Ascending aorta (tissue), 2 donors: Measurements from ENCODE around the gene SLC22A23. TPM values are rescaled to one million over a fixed set of nuclear protein-coding genes. Genes with fewer than 3 reads are reported as not detected.

Source experiments
- DNase-seq, 2 donors: peaks; one replicate each; pipeline ENCODE4 v3.0.0-alpha.2; 2019; ENCODE audit warnings: low spot score in 2 of 2
- H3K27ac ChIP-seq, 2 donors: fragments of 200-600 bp; sonication (generic); one replicate each; pipeline ENCODE4 v1.5.1; 2016 to 2017; ENCODE audit warnings: mild to moderate bottlenecking in 1 of 2
- H3K27me3 ChIP-seq: fragments of 200-600 bp; sonication (generic); one replicate; pipeline ENCODE4 v1.5.1; 2017
- H3K36me3 ChIP-seq, 2 donors: fragments of 200-600 bp; sonication (generic); one replicate each; pipeline ENCODE4 v1.5.1; 2016
- H3K4me1 ChIP-seq, 2 donors: fragments of 200-600 bp; sonication (generic); one replicate each; pipeline ENCODE4 v1.5.1; 2016 to 2017; ENCODE audit warnings: mild to moderate bottlenecking in 1 of 2
- H3K4me3 ChIP-seq, 2 donors: fragments of 200-600 bp; sonication (generic); one replicate each; pipeline ENCODE4 v1.5.1; 2016 to 2017; ENCODE audit warnings: mild to moderate bottlenecking in 1 of 2
- H3K9me3 ChIP-seq, 2 donors: fragments of 200-600 bp; sonication (generic); one replicate each; pipeline ENCODE4 v1.5.1; 2016
- intact Hi-C: fragments of 100-400 bp; cut with DNase I; formaldehyde crosslinking; loops from one replicate; pipeline ENCODE4 v1.15.1; 2023
- total RNA-seq: library from RNA; depleted of rRNA; stranded (reverse); fragments of >200 nt; gene quantifications from one replicate; pipeline ENCODE4 v1.1.0, GENCODE V29; 2016
- TF ChIP-seq, protein P1 (sequence below), 3 experiments: fragments of 200-600 bp in 2 of 3; fragments of 450-650 bp in 1 of 3; sonication (generic) in 2 of 3; IDR thresholded peaks; one replicate each; pipeline ENCODE4 v1.5.1; 2016 to 2019; ENCODE audit warnings: antibody characterized with exemption in 3 of 3, mild to moderate bottlenecking in 1 of 3, moderate library complexity in 1 of 3

The SLC22A23 gene
- total RNA-seq, 1 donor from 2014 or later: 42.0 TPM

DNA sequence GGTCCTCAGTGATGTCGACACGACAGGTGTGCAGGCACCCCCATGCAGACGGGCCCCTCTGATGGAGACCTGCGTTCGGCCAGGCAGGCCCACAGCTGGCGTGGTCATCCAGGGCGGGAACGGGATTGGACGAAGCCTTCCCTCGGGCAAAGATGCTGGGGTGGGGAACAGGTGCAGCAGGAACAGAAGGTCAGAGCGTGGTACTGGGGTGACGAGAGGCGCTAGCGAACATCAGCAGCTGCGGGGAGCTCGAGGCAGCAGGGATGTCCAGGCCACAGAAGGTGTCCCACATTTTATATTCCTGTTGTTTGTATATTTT lies 96.2 kb downstream of the SLC22A23 start:
- Histone ChIP-seq H3K36me3 (no peaks in the 10 kb centered on the region), H3K4me3 (no peak overlapping the region), H3K27me3 (no peaks in the 10 kb centered on the region), H3K9me3 (no peaks in the 10 kb centered on the region), H3K27ac (no peak overlapping the region), H3K4me1 (peaks cover 3 to 7% of the 10 kb centered on the region in 2 donors)
- no peak for DNase-seq
- intact Hi-C loops: no loop called here
- TF ChIP-seq, protein P1, sequence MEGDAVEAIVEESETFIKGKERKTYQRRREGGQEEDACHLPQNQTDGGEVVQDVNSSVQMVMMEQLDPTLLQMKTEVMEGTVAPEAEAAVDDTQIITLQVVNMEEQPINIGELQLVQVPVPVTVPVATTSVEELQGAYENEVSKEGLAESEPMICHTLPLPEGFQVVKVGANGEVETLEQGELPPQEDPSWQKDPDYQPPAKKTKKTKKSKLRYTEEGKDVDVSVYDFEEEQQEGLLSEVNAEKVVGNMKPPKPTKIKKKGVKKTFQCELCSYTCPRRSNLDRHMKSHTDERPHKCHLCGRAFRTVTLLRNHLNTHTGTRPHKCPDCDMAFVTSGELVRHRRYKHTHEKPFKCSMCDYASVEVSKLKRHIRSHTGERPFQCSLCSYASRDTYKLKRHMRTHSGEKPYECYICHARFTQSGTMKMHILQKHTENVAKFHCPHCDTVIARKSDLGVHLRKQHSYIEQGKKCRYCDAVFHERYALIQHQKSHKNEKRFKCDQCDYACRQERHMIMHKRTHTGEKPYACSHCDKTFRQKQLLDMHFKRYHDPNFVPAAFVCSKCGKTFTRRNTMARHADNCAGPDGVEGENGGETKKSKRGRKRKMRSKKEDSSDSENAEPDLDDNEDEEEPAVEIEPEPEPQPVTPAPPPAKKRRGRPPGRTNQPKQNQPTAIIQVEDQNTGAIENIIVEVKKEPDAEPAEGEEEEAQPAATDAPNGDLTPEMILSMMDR (IDR thresholded peaks at IDR 0.05): no peak

DNA sequence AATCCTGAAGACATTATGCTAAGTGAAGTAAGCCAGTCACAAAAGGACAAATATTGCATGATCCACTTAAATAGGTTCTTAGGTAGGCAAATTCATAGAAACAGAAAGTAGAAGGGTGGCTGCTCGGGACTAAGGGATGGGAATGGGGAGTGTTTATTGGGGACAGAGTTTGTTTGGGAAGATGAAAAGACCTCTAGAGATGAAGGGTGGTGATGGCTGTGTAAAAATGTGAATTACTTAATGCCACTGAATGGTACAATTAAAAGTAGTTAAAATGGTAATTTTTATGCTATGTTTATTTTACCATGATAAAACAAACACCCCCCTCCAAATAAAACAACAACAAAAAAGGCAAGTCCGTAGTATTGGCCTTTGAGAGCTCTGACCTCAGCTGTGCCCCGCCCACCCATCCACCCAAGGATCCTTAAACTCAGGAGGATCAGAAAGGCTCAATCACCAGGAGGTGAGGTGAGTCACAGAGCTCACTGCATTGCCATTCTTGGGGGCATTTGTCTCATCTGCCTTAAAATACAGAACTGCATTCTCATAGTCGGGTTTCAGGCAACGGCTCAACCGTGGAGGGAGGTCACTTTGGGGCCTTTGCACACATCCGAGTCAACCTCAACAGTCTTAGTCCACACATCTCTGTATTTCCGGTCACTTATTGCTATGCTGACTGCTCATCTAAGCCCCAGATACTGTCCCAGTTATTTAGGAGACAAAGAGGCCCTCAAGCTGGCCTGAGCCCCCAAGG lies 96.7 kb downstream of the SLC22A23 start:
- H3K4me1 ChIP-seq: peaks cover 3 to 7% of the 10 kb centered on the region in 2 donors
- intact Hi-C loops: loop anchor here (5.0 to 10.0 kb wide), 5 partner anchors 195 to 1905 kb away; partner anchors contain the start of genes FARS2 and LYRM4

DNA sequence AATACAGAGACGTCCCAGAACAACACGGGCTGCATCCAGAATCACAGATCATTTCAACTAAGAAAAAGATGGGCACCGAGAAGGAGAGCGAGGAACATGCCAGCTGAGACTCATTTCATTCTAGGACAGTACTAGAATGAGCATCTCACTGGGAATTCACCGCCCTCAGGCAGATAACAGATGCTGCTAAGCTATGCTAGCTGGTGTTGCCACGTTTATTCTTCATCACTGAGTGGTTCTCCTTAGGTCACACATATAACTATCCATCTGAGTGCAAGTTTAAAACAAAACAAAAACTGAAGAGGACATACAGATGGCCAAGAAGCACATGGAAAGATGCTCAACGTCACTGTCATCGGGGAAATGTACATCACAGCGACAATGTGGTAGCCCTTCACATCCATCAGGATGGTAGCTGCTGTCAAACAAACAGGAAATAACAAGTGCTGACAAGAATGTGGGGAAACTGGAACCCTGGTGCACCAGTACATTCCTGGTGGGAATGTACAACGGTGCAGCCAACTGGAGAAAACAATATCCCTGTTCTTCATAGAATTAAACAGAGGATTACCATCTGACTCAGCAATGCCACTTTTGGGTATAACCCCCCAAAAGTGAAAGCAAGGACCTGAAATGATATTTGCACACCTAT lies 97.6 kb downstream of the SLC22A23 start:
- Histone ChIP-seq H3K9me3 (no peaks in the 10 kb centered on the region), H3K4me1 (peaks cover 3 to 7% of the 10 kb centered on the region in 2 donors), H3K27ac (no peak overlapping the region), H3K27me3 (no peaks in the 10 kb centered on the region), H3K36me3 (no peaks in the 10 kb centered on the region), H3K4me3 (no peak overlapping the region)
- intact Hi-C loops: loop anchor here (5.0 to 10.0 kb wide), 5 partner anchors 194 to 1906 kb away; partner anchors contain the start of genes FARS2 and LYRM4
- no peak for DNase-seq
- TF ChIP-seq, protein P1 (IDR thresholded peaks at IDR 0.05): no peak

More for the DNA sequence above, 96.7 kb downstream of the SLC22A23 start:
- Histone ChIP-seq H3K27ac (no peak overlapping the region), H3K36me3 (no peaks in the 10 kb centered on the region), H3K27me3 (no peaks in the 10 kb centered on the region), H3K4me3 (no peak overlapping the region), H3K9me3 (no peaks in the 10 kb centered on the region)
- DNase-seq: no peak
- TF ChIP-seq, protein P1 (IDR thresholded peaks at IDR 0.05): no peak

DNA sequence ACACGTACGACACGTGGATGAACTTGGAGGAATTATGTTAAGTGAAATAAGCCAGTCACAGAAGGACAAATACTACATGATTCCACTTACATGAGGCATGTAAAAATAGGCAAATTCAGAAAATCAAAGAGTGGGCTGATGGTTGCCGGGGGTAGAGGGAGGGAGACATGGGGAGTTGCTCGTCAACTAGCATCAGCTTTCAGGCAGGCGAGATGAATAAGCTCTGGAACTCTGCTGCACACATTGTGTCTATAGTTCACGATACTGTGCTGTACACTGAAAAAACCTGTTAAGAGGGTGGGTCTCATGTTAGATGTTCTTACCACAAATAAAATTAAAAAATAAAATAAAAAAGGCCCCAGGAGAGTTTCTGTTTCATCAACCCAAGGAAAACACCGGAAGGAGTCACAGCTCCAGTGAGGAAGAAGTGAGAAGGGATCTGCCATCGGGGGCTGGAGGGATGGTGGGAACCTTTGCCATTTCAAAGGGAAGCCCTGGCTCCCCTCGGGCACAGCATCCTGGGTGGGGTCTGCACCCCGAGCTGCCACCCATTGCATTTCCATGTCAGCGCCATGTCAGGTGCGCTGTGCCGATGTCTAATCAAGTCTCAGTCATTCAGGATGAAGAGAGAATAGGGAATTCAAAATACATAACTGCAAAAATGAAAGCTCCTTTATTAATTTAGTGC lies 98.3 kb downstream of the SLC22A23 start:
- TF ChIP-seq, protein P1 (IDR thresholded peaks at IDR 0.05): no peak

DNA sequence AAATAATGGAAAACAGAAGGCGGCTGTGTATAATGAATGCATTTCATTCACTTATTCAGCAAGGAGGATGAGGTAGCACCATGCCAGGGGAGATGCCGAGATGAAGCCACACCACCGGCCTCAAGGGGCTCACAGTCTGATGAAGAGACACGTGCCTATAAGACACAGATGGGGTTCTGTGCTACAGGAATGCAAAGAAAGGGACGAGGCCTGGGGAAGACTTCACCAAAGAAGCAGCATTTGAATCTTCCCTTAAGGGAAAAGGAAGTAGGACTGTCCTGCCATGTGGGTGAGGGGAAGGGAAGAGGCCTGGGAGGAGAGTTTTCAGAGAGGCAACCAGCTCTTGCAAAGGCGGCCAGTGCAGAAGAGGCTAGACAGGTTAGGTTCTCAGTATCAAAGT lies 99.2 kb downstream of the SLC22A23 start:
- Histone ChIP-seq H3K9me3 (no peaks in the 10 kb centered on the region), H3K27me3 (no peaks in the 10 kb centered on the region), H3K4me3 (no peak overlapping the region), H3K27ac (peak overlapping the region in 1 of 2 donors; percentile 26), H3K4me1 (peaks cover 3 to 7% of the 10 kb centered on the region in 2 donors), H3K36me3 (no peaks in the 10 kb centered on the region)
- intact Hi-C loops: loop anchor here (5.0 to 10.0 kb wide), 5 partner anchors 193 to 1907 kb away; partner anchors contain the start of genes FARS2 and LYRM4
- DNase-seq: no peak
- TF ChIP-seq, protein P1 (IDR thresholded peaks at IDR 0.05): no peak

More for the DNA sequence above, 98.3 kb downstream of the SLC22A23 start:
- no peak overlapping the region for H3K27ac ChIP-seq
- no peaks in the 10 kb centered on the region for H3K36me3 ChIP-seq
- DNase-seq: no peak
- intact Hi-C loops: loop anchor here (5.0 to 10.0 kb wide), 5 partner anchors 194 to 1906 kb away; partner anchors contain the start of genes FARS2 and LYRM4
- no peak overlapping the region for H3K4me3 ChIP-seq
- H3K9me3 ChIP-seq: no peaks in the 10 kb centered on the region
- H3K27me3 ChIP-seq: no peaks in the 10 kb centered on the region
- H3K4me1 ChIP-seq: peaks cover 3 to 7% of the 10 kb centered on the region in 2 donors
